HG03469 (cell line): ENCODE measurements around the gene BOK.

Source experiments
- ATAC-seq: cut with Tn5 transposase; IDR thresholded peaks from one replicate; pipeline ENCODE4 v1.9.1; 2021; ENCODE audit warnings: mild to moderate bottlenecking, moderate library complexity, moderate number of reproducible peaks; ENCODE audit not compliant: unreplicated experiment

Gene BOK

DNA sequence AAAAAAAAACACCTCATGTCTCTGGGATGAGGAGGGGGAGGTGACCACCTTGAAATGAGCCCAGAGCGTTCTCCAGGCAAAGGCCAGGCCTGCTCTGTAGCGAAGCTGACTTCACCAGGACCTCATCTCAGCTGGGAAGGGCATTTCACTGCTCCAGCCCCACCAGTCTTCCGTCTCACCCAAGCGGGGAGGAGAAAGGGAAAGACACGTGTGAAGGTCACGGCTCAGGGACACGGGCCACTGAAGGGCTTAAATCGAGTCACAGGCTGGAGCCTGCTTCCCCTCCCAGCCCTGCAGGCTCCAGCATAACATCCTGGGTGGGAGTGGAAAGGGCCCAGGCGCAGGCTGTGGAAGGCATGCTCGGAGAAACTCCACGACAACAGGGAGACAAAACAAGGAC, 60.3 kb downstream of the BOK start:
- ATAC-seq, result no peak

DNA sequence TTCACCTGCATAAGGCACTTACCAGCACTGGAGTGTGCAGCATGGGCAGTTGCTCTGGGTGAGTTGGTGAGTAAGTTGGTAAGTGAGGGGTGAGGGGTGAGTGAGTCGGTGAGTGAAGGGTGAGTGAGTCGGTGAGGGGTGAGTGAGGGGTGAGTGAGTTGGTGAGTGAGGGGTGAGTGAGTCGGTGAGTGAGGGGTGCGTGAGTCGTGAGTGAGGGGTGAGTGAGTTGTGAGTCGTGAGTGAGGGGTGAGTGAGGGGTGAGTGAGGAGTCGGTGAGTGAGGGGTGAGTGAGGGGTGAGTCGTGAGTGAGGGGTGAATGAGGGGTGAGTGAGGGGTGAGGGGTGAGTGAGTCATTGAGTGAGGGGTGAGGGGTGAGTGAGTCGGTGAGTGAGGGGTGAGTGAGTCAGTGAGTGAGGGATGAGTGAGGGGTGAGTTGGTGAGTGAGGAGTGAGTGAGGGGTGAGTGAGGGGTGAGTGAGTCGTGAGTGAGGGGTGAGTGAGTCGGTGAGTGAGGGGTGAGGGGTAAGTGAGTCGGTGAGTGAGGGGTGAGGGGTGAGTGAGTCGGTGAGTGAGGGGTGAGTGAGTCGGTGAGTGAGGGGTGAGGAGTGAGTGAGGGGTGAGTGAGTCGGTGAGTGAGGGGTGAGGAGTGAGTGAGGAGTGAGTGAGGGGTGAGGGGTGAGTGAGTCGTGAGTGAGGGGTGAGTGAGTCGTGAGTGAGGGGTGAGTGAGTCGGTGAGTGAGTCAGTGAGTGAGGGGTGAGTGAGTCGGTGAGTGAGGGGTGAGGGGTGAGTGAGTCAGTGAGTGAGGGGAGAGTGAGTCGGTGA, 61.3 kb downstream of the BOK start:
- ATAC-seq, result no peak

DNA sequence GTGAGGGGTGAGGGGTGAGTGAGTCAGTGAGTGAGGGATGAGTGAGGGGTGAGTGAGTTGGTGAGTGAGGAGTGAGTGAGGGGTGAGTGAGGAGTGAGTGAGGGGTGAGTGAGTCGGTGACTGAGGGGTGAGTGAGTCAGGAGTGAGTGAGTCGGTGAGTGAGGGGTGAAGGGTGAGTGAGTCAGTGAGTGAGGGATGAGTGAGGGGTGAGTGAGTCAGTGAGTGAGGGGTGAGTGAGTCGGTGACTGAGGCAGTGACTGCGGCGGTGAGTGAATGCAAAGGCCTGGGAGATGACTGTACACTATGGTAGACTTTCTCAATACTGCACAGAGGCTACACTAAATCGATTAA, 61.8 kb downstream of the BOK start:
- ATAC-seq, result no peak
